Measurements from ENCODE around the gene RFTN1.

The RFTN1 gene

GRCh38 chr3:16374935-16375245 is 138.6 kb downstream of the RFTN1 start:
- no peak for FAIRE-seq

- FAIRE-seq = no peak
Measured at GRCh38 chr3:16374047-16374934, 139.2 kb downstream of the RFTN1 start.

DNA sequence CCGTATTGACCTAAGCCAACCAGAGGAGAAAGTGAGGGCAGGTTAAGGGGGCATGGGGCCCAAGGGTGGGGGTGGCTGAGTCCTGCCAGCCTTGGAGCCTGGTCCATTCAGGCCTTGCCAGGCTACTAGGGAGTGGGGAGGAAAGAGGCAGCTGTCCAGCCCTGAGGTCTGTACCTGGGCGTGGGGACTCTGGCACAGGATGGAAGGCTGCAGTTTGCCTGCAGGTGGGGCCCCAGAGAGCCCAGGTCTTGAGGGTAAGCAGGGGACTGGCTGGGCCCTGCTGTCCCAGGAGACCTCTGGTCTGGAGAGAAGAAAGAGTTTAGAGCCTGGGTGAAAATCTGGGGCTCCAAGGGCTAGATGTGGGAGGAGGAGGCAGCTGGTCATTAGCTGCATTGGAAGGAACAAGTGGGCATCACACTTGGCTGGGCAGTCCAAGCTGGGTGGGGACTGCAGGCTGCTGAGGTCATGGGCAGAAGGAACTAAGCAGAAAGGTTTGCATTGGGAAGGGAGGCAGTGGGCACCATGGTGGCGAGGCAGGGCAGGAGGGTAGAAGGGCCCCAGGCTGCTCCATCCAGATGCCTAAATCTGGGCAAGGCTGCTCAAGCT is 140.1 kb downstream of the RFTN1 start:
- FAIRE-seq = no peak

DNA sequence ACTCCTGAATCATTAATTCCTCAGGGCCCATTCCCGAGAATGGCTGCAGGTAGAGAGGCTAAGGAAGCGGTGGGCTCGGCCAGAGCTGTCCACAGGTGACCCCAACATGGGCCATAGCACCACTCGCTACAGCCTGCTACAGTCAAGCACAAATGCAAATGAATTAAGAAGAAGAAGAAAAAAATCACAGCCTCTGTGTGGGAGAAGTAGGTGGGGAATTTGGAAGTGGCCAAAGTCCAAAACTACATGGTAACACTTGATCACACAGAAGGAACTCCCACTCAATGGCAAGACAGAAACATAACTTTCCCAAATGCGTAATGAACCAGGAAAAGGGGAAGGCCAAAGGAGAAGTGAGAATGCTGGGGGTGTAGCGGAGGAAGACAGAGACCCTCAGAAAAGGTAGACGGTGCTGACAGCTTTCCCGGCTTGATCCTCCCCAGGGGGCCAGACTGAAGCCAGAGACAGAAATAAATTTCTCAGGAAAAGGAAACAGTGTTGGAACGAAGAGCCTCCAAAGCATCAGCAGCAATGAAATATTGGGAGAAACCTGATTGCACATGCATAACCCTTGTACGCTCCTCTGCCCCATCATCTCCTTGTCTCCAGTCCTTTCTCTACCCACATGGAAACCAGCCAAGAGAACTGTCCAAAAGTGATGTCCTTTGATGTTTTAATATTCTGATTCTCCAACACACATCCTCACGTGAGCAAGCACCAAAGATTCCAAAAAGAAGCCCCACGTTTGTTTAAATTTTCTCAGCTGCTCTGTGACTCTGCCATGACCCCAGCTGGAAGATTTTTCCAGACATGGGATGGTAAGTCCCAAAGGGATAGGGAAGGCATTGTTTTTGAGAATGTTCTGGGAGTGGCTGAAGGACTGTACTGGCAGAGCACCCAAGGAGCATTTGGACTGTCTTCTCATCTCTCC is 140.9 kb downstream of the RFTN1 start:
- no peak for FAIRE-seq

GRCh38 chr3:16370872-16371740 is 142.4 kb downstream of the RFTN1 start:
- no peak for FAIRE-seq

GRCh38 chr3:16370503-16370871 is 143.0 kb downstream of the RFTN1 start:
- no peak for FAIRE-seq

DNA sequence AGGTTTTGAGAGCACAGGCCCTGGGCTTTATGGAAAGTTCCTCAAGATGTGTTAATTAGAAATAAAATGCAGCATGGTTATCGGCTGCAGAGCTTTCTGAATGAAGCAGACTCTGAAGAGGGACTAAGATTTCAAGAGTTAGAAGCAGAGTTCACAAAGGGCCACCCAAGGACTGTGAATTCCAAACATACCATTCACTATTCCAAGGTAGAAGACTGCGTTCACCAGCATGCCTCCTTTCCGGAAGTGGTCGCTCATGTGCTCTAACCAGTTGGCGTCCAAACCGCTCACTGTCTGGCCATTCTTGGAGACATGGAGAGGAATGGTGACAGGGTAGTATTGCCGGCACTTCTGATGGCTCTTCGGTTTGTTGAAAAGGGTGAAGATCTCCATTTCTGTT is 143.6 kb downstream of the RFTN1 start:
- FAIRE-seq = no peak

GRCh38 chr3:16369276-16369675 is 144.2 kb downstream of the RFTN1 start:
- no peak for FAIRE-seq

- no peak for FAIRE-seq
Measured at GRCh38 chr3:16366581-16366980, 146.9 kb downstream of the RFTN1 start.

DNA sequence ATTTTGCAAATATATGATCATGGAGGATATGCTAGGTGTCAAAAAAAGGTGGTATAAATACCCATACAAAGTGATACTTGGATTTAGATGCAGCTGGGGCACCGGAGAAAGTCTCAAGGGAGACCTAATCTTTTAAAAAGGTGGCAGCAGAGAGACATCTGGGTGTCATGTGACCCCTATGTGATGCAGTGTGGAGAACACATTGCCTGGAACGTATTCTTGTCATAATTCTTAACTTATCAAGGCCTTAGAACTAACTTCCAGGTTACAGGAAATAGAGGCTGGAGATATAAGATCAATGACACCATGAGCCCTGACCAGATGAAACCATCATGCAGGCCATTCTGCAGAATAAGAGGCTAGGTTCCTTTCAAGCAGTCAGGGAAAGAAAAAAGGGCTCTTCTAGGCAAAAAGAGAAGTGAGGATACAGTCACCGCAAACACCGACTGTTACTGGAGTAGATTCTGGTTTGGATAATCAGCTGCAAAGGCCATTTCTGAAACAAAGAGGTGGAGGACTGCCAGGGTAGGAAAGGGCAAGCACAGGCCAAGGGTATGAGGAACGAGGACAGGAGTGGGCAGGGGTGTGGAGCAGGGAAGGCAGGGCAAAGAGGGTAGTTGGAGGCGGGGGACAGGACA is 147.9 kb downstream of the RFTN1 start:
- no peak for FAIRE-seq

- FAIRE-seq = no peak
Measured at GRCh38 chr3:16364963-16365362, 148.5 kb downstream of the RFTN1 start.

DNA sequence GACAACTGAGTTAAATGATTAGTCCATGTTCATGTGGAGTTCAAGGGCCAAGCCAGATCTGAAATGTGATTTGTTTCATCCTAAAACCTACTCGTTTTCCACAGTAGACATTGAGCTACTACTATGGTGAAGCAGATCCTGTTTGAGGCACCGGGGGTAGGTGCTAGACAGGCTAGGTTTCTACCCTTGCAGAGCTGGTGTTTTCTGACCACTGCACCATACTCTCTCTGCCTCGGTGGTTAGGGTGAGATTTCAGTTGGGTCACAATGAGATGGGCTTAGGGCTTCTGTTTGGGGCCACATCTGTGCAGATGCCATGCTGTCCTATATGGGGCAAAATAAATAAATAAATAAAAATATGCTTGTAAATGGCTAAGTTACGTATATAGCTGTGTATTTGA is 149.2 kb downstream of the RFTN1 start:
- no peak for FAIRE-seq

DNA sequence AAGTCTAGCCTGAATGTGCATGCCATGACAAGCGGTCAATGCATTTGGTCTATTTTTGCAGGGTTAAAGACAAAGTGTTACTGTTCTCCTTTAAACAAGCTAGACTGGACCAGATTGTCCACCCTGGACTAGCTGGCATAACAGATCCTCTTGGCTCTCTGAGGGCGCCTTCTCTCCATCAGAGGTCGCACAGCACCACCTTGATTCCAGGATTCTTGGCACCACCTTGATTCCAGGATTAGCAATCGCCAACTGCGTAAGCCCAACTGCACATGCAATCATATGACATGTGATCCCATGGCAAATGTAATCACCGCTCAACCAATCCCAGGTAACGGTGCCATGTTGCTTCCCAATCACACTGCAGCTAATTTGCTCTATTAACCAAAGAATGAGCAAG is 149.9 kb downstream of the RFTN1 start:
- FAIRE-seq = no peak

DNA sequence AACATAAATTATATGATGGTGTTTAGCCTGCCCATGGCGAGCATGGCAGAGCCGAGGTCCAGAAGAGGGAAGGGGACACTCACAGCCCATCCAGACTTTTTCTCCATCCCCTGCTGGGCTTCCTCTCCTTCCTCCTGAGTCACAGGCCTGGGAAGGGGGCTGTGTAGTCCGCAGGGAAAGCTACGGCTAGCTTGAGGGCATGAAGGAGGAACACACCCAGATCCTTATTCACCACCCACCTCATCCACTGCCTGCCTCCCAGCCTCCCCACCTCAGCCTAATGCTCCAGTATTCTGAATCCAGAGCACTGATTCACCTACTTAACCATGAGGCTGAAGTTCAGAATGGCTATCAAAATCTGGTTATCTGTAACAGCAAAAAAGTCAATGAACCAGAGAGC is 150.7 kb downstream of the RFTN1 start:
- no peak for FAIRE-seq

GRCh38 chr3:16361087-16361486 is 152.4 kb downstream of the RFTN1 start:
- no peak for FAIRE-seq

DNA sequence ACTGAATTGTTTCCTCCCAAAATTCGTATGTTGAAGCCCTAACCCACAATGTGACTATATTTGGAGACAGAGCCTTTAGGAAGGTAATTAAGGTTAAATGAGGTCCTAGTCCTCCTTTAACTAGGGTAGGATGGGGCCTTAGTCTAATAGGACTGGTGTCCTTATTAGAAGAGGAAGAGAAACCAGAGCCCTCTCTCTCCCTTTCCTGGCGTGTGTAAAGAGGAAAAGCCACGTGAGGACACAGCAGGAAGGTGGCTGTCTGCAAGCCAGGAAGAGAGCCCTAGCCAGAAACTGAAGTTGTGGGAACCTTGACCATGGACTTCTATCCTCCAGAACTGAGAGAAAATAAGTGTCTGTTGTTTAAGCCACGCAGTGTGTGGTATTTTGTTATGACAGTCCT is 154.2 kb downstream of the RFTN1 start:
- FAIRE-seq = no peak

DNA sequence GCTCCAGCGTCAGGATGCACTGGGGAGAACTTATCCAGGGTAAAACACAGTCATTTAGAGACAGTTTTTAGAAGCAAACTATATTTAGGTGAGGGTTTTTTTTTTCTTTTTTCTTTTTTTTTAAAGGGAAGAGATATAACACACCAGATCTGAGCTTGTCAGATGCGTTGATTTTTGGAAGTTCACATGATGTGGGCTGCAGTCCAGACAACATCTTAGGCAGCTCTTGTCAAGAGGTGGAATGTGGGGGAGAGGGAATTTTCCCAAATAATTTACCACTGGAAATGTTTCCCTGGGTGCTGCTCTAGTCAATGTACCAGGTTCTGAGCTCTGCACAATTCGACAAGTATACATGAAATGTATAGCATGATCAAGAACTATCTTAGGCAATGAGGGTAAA is 155.2 kb downstream of the RFTN1 start:
- no peak for FAIRE-seq

- FAIRE-seq = no peak
Measured at GRCh38 chr3:16357186-16358121, 156.0 kb downstream of the RFTN1 start.

GRCh38 chr3:16355828-16356227 is 157.7 kb downstream of the RFTN1 start:
- no peak for FAIRE-seq

DNA sequence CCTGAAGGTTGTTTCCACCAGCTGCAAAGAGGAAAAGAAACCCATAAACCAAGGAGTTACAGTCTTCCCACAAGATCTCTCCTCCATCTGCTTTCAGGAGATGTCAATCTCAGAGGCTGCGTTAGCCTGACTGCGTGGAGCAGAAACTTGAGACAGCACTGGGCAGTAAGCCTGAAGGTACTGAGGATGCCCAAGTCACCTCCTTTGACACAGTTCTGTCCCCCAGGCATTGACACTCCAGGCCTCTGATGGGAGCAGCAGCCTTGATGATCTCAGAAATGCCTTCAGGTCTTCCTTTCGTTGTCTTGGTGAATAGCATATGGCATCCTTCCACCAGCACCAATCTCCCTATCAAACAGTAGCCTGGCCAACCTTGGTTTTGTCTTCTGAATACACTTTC is 159.2 kb downstream of the RFTN1 start:
- FAIRE-seq = no peak

DNA sequence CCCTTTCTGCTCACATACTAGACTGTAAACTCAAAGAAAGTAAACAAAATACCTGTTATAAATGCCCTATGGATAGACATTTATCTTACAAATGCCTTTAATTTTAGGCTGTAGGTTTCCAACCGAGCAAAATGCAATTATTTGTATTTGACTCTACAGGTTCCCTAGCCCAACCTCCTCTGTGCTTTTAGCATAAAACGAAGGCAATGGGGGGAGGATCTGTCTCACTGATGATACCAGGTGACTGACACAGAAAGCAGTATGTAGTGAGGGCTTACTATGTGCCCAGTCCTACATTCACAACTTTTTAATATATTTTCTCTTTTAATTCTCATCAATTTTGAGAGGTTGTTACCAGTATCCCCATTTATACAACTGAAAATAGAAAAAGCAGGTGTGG is 161.1 kb downstream of the RFTN1 start:
- FAIRE-seq = no peak

Measured in endometrium (tissue), 2 donors.